ENCODE data around the gene BNC2.

GRCh38 chr9:16384993-16385392 lies 485.5 kb downstream of the BNC2 start:
- TF ChIP-seq, protein P1, sequence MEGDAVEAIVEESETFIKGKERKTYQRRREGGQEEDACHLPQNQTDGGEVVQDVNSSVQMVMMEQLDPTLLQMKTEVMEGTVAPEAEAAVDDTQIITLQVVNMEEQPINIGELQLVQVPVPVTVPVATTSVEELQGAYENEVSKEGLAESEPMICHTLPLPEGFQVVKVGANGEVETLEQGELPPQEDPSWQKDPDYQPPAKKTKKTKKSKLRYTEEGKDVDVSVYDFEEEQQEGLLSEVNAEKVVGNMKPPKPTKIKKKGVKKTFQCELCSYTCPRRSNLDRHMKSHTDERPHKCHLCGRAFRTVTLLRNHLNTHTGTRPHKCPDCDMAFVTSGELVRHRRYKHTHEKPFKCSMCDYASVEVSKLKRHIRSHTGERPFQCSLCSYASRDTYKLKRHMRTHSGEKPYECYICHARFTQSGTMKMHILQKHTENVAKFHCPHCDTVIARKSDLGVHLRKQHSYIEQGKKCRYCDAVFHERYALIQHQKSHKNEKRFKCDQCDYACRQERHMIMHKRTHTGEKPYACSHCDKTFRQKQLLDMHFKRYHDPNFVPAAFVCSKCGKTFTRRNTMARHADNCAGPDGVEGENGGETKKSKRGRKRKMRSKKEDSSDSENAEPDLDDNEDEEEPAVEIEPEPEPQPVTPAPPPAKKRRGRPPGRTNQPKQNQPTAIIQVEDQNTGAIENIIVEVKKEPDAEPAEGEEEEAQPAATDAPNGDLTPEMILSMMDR (IDR thresholded peaks at IDR 0.05), result no peak
- TF ChIP-seq POLR2A (IDR thresholded peaks at IDR 0.05), result no peak

Data from right lobe of liver (tissue), 4 donors.